Astrocyte (in vitro differentiated cells and primary cell): ENCODE results near the gene TNFRSF18.

Experiments
- CTCF ChIP-seq: IDR thresholded peaks from 2 replicates; pipeline ENCODE4 v1.5.1; 2011; ENCODE audit warnings: low read depth, mild to moderate bottlenecking, inconsistent platforms, low read length, moderate library complexity; ENCODE audit not compliant: insufficient read depth
- EZH2 ChIP-seq: IDR thresholded peaks from 2 replicates; pipeline ENCODE4 v1.6.1; 2012; ENCODE audit warnings: mild to moderate bottlenecking, low read length, inconsistent platforms; ENCODE audit not compliant: insufficient read depth

- TF ChIP-seq EZH2 = no peak
- no peak for TF ChIP-seq CTCF
These were observed 4.5 kb upstream of the TNFRSF18 start for GRCh38 chr1:1210726-1211540.
